HEK293 (cell line): Measurements from ENCODE around the gene PLB1.

Experiments
- CTCF ChIA-PET: fragments of 350-600 bp; formaldehyde crosslinking; extraction: SDS; loops from one replicate; lab custom pipeline; 2021; ENCODE audit warnings: antibody characterized with exemption; lab: Yijun Ruan, JAX
- POLR2A ChIA-PET: fragments of 300-600 bp; formaldehyde crosslinking; extraction: SDS; loops from one replicate; lab custom pipeline; 2020; ENCODE audit warnings: antibody characterized with exemption, inconsistent platforms; lab: Yijun Ruan, JAX
- H3K27ac ChIP-seq: fragments of 200-500 bp; sonication (Bioruptor generic); 2 replicates; pipeline ENCODE4 v1.5.1; 2014; ENCODE audit warnings: low read depth, low read length, control low read depth, inconsistent platforms; ENCODE audit errors: extremely low read depth
- H3K36me3 ChIP-seq, 2 experiments: fragments of 200-500 bp in 1 of 2; sonication (Bioruptor generic) in 1 of 2; 1 replicate in 1 of 2; 2 replicates in 1 of 2; pipeline ENCODE4 v1.5.1; 2014 to 2017; ENCODE audit warnings: inconsistent platforms in 2 of 2, low read length in 2 of 2; ENCODE audit not compliant: control insufficient read depth in 2 of 2, insufficient read depth in 1 of 2
- H3K4me1 ChIP-seq: fragments of 200-500 bp; sonication (Bioruptor generic); 2 replicates; pipeline ENCODE4 v1.5.1; 2014; ENCODE audit warnings: mild to moderate bottlenecking, low read length, inconsistent platforms; ENCODE audit not compliant: control insufficient read depth, insufficient read depth
- H3K4me3 ChIP-seq: 2 replicates; pipeline ENCODE4 v1.5.1; 2011; ENCODE audit warnings: low read depth, mild to moderate bottlenecking, control low read depth, low read length, moderate library complexity
- H3K9me3 ChIP-seq: fragments of 200-500 bp; sonication (Bioruptor generic); 2 replicates; pipeline ENCODE4 v1.5.1; 2014; ENCODE audit warnings: low read depth, low read length, inconsistent platforms; ENCODE audit not compliant: control insufficient read depth, insufficient read depth
- BCL6B ChIP-seq: fragments of 450-650 bp; formaldehyde crosslinking; IDR thresholded peaks from 2 replicates; pipeline ENCODE4 v1.5.1; 2017; ENCODE audit warnings: missing biosample characterization, missing genetic modification characterization
- GFI1B ChIP-seq: fragments of 450-650 bp; formaldehyde crosslinking; IDR thresholded peaks from 2 replicates; pipeline ENCODE4 v1.5.1; 2016; ENCODE audit warnings: missing biosample characterization, missing genetic modification characterization
- GLIS1 ChIP-seq: fragments of 450-650 bp; formaldehyde crosslinking; IDR thresholded peaks from 2 replicates; pipeline ENCODE4 v1.5.1; 2016; ENCODE audit warnings: missing biosample characterization, missing genetic modification characterization
- HOXA7 ChIP-seq: sonication (generic); formaldehyde crosslinking; IDR thresholded peaks from 2 replicates; pipeline ENCODE4 v1.8.1; 2022; ENCODE audit warnings: missing genetic modification reagents, borderline replicate concordance
- KLF1 ChIP-seq: fragments of 450-650 bp; formaldehyde crosslinking; IDR thresholded peaks from 2 replicates; pipeline ENCODE4 v1.5.1; 2016; ENCODE audit warnings: missing biosample characterization, missing genetic modification characterization
- REPIN1 ChIP-seq: fragments of 450-650 bp; formaldehyde crosslinking; IDR thresholded peaks from 2 replicates; pipeline ENCODE4 v1.5.1; 2017; ENCODE audit warnings: missing biosample characterization, missing genetic modification characterization, low read depth
- WT1 ChIP-seq: fragments of 450-650 bp; formaldehyde crosslinking; IDR thresholded peaks from 2 replicates; pipeline ENCODE4 v1.5.1; 2016; ENCODE audit warnings: missing biosample characterization, missing genetic modification characterization
- ZBTB26 ChIP-seq: fragments of 450-650 bp; formaldehyde crosslinking; optimal IDR thresholded peaks from 2 replicates; pipeline ENCODE3; 2016; ENCODE audit warnings: missing biosample characterization, mild to moderate bottlenecking, missing genetic modification characterization
- ZBTB7A ChIP-seq: fragments of 450-650 bp; formaldehyde crosslinking; IDR thresholded peaks from 2 replicates; pipeline ENCODE4 v1.5.1; 2016; ENCODE audit warnings: low read depth, missing biosample characterization, missing genetic modification characterization
- ZFHX2 ChIP-seq: fragments of 450-650 bp; formaldehyde crosslinking; conservative IDR thresholded peaks from 2 replicates; pipeline ENCODE4 v1.5.1; 2016; ENCODE audit warnings: missing biosample characterization, missing genetic modification characterization
- ZNF10 ChIP-seq: fragments of 450-650 bp; formaldehyde crosslinking; IDR thresholded peaks from 2 replicates; pipeline ENCODE4 v1.5.1; 2017; ENCODE audit warnings: missing biosample characterization, missing genetic modification characterization
- ZNF121 ChIP-seq: fragments of 450-650 bp; formaldehyde crosslinking; IDR thresholded peaks from 2 replicates; pipeline ENCODE4 v1.5.1; 2016; ENCODE audit warnings: missing biosample characterization, missing genetic modification characterization
- ZNF157 ChIP-seq: fragments of 450-650 bp; formaldehyde crosslinking; IDR thresholded peaks from 2 replicates; pipeline ENCODE4 v1.5.1; 2016; ENCODE audit warnings: missing biosample characterization, missing genetic modification characterization
- ZNF404 ChIP-seq: fragments of 450-650 bp; formaldehyde crosslinking; IDR thresholded peaks from 2 replicates; pipeline ENCODE4 v1.5.1; 2017; ENCODE audit warnings: missing biosample characterization, missing genetic modification characterization
- ZNF544 ChIP-seq: fragments of 450-650 bp; formaldehyde crosslinking; IDR thresholded peaks from 2 replicates; pipeline ENCODE4 v1.5.0; 2017; ENCODE audit warnings: missing biosample characterization, missing genetic modification characterization
- ZNF548 ChIP-seq: fragments of 450-650 bp; formaldehyde crosslinking; IDR thresholded peaks from 2 replicates; pipeline ENCODE4 v1.5.1; 2016; ENCODE audit warnings: missing biosample characterization, missing genetic modification characterization
- ZNF561 ChIP-seq: fragments of 450-650 bp; IDR thresholded peaks from 2 replicates; pipeline ENCODE4 v1.5.1; 2018; ENCODE audit warnings: missing biosample characterization, missing genetic modification characterization, borderline replicate concordance
- ZNF623 ChIP-seq: fragments of 450-650 bp; formaldehyde crosslinking; IDR thresholded peaks from 2 replicates; pipeline ENCODE4 v1.5.1; 2016; ENCODE audit warnings: missing biosample characterization, missing genetic modification characterization
- ZNF777 ChIP-seq: fragments of 450-650 bp; formaldehyde crosslinking; IDR thresholded peaks from 2 replicates; pipeline ENCODE4 v1.5.1; 2017; ENCODE audit warnings: missing biosample characterization, missing genetic modification characterization, borderline replicate concordance
- ZNF830 ChIP-seq: fragments of 450-650 bp; IDR thresholded peaks from 2 replicates; pipeline ENCODE4 v1.5.0; 2018; ENCODE audit warnings: missing biosample characterization, missing genetic modification characterization, low read depth, mild to moderate bottlenecking, moderate library complexity
- ZSCAN23 ChIP-seq: fragments of 450-650 bp; formaldehyde crosslinking; IDR thresholded peaks from 2 replicates; pipeline ENCODE4 v1.5.1; 2016; ENCODE audit warnings: missing biosample characterization, missing genetic modification characterization
- TF ChIP-seq, protein P1 (sequence below): fragments of 450-650 bp; formaldehyde crosslinking; IDR thresholded peaks from 2 replicates; pipeline ENCODE4 v1.5.1; 2016; ENCODE audit warnings: missing biosample characterization, missing genetic modification characterization
- TF ChIP-seq, protein P2 (sequence below): fragments of 450-650 bp; formaldehyde crosslinking; IDR thresholded peaks from 2 replicates; pipeline ENCODE4 v1.5.0; 2017; ENCODE audit warnings: missing biosample characterization, missing genetic modification characterization, borderline replicate concordance
- TF ChIP-seq, protein P3 (sequence below): fragments of 450-650 bp; formaldehyde crosslinking; IDR thresholded peaks from 2 replicates; pipeline ENCODE4 v1.5.1; 2016; ENCODE audit warnings: missing biosample characterization, missing genetic modification characterization

Gene PLB1

DNA sequence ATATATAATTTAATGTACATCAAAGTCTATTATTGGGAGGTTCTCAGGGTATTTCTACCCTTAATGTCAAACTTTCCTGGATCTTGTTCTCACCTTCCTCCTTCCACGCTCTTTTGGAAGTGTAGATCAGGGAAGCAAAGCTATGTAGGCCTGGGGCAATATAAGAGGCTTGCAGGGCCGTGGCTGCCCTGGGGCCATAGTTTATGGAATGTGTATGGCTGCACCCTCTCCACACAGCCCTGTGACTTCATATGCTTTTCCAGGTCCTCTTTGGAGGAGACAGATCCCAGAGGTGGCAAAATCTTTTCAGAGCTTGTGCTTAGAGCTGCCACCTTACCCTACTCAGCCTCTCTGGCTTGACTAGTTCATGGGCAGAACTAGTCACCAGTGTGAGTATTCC lies 82.9 kb downstream of the PLB1 start (continued):
- no peak for TF ChIP-seq ZSCAN23

GRCh38 chr2:28579606-28580005 lies 83.7 kb downstream of the PLB1 start:
- Histone ChIP-seq H3K9me3 (no peaks in the 10 kb centered on the region), H3K4me3 (no peak overlapping the region), H3K27ac (no peak overlapping the region), H3K36me3 (no peaks in the 10 kb centered on the region), H3K4me1 (peaks cover 3% of the 10 kb centered on the region; the same call in 1 of the 2 replicates)
- TF ChIP-seq ZNF548, result no peak
- no peak for TF ChIP-seq ZNF121 (tag by site-specific recombination)
- no peak for TF ChIP-seq ZNF561 (tag by site-specific recombination)
- no peak for TF ChIP-seq WT1
- TF ChIP-seq ZNF544 (tag by site-specific recombination), result no peak
- no peak for TF ChIP-seq KLF1 (tag by site-specific recombination)
- no peak for TF ChIP-seq HOXA7
- no peak for TF ChIP-seq BCL6B (tag by site-specific recombination)
- TF ChIP-seq REPIN1, result no peak
- TF ChIP-seq, protein P1, sequence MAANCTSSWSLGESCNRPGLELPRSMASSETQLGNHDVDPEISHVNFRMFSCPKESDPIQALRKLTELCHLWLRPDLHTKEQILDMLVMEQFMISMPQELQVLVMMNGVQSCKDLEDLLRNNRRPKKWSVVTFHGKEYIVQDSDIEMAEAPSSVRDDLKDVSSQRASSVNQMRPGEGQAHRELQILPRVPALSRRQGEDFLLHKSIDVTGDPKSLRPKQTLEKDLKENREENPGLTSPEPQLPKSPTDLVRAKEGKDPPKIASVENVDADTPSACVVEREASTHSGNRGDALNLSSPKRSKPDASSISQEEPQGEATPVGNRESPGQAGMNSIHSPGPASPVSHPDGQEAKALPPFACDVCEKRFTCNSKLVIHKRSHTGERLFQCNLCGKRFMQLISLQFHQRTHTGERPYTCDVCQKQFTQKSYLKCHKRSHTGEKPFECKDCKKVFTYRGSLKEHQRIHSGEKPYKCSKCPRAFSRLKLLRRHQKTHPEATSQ (tag by site-specific recombination), result no peak
- TF ChIP-seq, protein P2, sequence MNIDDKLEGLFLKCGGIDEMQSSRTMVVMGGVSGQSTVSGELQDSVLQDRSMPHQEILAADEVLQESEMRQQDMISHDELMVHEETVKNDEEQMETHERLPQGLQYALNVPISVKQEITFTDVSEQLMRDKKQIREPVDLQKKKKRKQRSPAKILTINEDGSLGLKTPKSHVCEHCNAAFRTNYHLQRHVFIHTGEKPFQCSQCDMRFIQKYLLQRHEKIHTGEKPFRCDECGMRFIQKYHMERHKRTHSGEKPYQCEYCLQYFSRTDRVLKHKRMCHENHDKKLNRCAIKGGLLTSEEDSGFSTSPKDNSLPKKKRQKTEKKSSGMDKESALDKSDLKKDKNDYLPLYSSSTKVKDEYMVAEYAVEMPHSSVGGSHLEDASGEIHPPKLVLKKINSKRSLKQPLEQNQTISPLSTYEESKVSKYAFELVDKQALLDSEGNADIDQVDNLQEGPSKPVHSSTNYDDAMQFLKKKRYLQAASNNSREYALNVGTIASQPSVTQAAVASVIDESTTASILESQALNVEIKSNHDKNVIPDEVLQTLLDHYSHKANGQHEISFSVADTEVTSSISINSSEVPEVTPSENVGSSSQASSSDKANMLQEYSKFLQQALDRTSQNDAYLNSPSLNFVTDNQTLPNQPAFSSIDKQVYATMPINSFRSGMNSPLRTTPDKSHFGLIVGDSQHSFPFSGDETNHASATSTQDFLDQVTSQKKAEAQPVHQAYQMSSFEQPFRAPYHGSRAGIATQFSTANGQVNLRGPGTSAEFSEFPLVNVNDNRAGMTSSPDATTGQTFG (tag by site-specific recombination), result no peak
- no peak for TF ChIP-seq GLIS1 (tag by site-specific recombination)
- TF ChIP-seq ZNF623 (tag by site-specific recombination), result no peak
- TF ChIP-seq ZNF404 (tag by site-specific recombination), result no peak
- no peak for TF ChIP-seq ZNF777
- ChIA-PET POLR2A (no interaction called here), CTCF (interaction anchor here (0.6 to 2.8 kb wide), 3 partner anchors 13 to 15 kb away, joined by 3 to 14 read pairs (median 9); no protein-coding TSS in a partner anchor)

DNA sequence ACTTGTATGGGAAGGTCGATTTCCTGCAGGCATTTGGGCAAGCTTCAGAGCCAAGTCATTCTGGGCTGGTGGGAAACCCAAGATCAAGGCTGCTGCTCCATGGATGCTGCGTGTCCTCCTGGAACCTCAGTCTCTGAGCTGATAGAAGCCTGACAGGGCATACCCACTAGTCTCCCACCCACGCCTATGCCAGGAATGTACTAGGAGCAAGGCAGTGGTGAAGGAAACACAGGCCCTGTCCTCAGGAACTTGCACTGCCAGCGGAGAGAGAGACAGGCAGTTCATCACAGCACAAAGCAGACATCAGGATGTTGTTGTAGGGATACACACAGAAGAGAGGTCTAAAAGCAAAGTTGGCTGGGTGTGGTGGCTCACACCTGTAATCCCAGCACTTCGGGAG lies 84.2 kb downstream of the PLB1 start:
- Histone ChIP-seq H3K36me3 (no peaks in the 10 kb centered on the region), H3K4me3 (no peak overlapping the region), H3K9me3 (no peaks in the 10 kb centered on the region), H3K27ac (no peak overlapping the region), H3K4me1 (peaks cover 3% of the 10 kb centered on the region; the same call in 1 of the 2 replicates)
- POLR2A ChIA-PET, result interaction anchor here (0.6 kb wide), 1 partner anchor 327 kb away, joined by 6 read pairs; no protein-coding TSS in a partner anchor
- CTCF ChIA-PET, result interaction anchor here (2.5 to 2.8 kb wide), 2 partner anchors 13 to 14 kb away, joined by 9 to 14 read pairs; no protein-coding TSS in a partner anchor
- TF ChIP-seq ZNF830 (tag by site-specific recombination) (no peak), ZBTB7A (no peak), ZNF10 (tag by site-specific recombination) (no peak), GFI1B (no peak), BCL6B (tag by site-specific recombination) (no peak), ZFHX2 (no peak), ZNF157 (no peak), ZBTB26 (tag by site-specific recombination) (no peak)
- TF ChIP-seq, protein P3, sequence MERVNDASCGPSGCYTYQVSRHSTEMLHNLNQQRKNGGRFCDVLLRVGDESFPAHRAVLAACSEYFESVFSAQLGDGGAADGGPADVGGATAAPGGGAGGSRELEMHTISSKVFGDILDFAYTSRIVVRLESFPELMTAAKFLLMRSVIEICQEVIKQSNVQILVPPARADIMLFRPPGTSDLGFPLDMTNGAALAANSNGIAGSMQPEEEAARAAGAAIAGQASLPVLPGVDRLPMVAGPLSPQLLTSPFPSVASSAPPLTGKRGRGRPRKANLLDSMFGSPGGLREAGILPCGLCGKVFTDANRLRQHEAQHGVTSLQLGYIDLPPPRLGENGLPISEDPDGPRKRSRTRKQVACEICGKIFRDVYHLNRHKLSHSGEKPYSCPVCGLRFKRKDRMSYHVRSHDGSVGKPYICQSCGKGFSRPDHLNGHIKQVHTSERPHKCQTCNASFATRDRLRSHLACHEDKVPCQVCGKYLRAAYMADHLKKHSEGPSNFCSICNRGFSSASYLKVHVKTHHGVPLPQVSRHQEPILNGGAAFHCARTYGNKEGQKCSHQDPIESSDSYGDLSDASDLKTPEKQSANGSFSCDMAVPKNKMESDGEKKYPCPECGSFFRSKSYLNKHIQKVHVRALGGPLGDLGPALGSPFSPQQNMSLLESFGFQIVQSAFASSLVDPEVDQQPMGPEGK (tag by site-specific recombination), result no peak
